ENCODE data around the gene BTBD19.
"Not testable (repeated sequence)": the region's sequence is repeated elsewhere in the genome, so short reads cannot be mapped to it uniquely, and the experiment has no call there.

BTBD19 gene

DNA sequence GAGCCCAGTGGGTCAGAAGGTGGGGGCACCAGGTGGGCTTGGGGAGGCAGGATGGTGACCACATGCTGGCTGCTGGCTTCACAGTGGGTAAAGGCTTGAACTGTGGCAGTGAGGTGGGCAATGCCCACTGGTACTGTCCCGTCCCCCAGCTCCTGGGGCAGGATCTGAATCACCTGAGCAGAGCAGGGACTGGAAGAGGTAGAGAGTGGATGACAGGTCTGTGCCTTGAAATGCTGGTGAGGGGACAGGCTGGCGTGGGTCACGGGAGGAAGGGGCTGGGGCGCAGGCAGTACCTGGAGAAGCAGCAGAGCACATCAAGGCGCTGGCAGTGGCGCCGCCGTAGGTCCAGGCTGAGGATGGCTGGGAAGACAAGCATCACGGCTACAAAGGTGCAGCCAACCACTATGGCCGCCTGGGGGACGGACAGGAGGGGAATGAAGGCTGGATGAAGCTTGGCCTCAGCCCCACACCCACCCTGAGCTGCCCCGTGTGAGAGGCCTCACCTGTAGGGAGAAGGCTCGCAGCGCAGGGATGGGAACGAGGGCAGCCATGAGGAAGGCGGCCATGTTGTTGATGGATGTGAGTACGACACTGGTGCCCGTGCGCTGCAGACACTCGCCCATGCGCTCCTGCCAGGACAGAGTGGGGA lies 19.8 kb downstream of the BTBD19 start:
- no peak for DNase-seq (ENCODE audit: low spot score)

DNA sequence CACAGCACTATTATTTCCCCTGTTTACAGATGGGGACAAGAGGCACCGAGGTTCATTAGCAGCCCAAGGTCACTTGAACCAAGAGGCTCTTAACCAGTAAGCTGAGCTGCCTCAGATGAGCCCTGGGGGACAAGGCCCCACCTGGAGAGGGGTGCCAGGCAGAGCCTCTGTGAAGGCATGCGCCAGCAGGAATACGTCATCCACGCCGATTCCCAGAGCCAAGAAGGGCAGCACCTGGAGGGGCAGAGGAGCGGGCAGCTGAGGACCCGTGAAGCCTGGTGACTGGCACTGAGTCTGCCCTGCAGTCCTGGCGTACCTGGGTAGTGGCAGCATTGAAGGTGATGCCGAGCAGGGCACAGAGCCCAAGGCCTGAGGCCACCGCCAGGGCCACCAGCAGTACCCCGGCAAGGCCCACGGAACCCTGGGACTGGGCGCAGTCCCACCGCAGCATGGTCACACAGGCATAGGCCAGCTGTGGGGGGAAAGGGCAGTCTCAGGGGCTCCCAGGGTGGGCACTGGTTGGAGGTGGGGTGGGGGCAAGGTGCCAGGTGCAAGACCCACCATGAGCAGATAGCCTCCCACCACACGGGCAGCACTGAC lies 20.6 kb downstream of the BTBD19 start:
- DNase-seq (ENCODE audit: low spot score) = no peak

GRCh38 chr1:44829506-44830384 lies 21.4 kb downstream of the BTBD19 start:
- no peak for DNase-seq (ENCODE audit: low spot score)

DNA sequence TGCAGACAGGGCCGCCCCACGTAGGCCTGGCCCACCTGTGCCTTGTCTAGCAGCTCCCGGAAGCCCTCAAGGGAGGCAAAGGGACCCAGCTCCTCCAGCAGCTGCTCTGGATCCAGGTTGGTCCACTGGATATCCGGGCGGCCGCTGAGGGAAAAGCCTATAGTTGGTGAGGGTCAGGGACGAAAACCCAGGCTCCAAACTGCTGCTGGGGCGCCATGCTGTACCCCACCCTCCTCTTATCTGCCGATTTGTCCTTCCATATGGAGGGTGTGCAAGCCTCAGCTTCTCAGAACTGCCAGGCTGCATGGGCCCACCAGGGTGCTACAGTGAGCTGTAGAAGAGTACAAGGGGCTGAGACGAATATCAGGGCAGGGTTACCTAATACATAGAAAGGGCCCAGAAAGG lies 22.6 kb downstream of the BTBD19 start:
- no peak for DNase-seq (ENCODE audit: low spot score)

GRCh38 chr1:44831516-44831915 lies 23.2 kb downstream of the BTBD19 start:
- no peak for DNase-seq (ENCODE audit: low spot score)

GRCh38 chr1:44832056-44832705 lies 23.9 kb downstream of the BTBD19 start:
- DNase-seq (ENCODE audit: low spot score) = no peak

GRCh38 chr1:44834328-44834727 lies 26.0 kb downstream of the BTBD19 start:
- no peak for DNase-seq (ENCODE audit: low spot score)

DNA sequence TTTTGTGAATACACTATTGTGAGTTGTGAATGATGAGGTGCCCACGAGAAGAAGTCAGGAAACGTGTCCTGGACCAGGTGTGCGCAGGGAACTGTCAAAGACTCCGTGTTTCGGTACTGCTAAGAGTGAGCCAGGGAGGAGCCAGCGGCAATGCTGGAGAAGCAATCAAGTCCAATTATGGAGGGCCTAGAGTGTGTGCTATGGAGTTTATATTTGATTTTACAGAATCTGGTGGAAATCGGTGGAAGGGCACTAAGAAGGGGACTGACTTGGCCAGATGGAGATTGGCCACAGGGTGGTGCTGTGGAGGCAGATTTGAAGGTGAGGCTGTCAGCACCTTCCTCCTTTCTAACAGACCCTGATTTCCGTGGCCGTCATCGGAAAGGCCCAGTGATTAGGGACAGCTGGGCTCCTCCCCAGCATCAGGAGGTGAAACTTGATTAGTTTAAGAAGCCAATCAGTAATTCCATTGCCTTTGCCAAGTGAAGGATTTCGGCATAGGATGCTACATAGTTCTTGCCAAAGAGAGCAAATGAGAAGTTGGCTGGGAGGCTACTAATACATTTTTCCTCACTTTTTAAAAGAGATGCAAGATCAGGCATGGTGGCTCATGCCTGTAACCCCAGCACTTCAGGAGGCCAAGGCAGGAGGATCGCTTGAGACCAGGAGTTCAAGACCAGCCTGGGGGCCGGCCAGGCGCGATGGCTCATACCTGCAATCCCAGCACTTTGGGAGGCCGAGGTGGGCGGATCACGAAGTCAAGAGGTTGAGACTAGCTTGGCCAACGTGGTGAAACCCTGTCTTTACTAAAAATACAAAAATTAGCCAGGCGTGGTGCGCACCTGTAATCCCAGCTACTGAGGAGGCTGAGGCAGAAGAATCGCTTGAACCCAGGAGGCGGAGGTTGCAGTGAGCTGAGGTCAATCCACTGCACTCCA lies 27.7 kb downstream of the BTBD19 start:
- DNase-seq (ENCODE audit: low spot score) = peak; percentile 56

DNA sequence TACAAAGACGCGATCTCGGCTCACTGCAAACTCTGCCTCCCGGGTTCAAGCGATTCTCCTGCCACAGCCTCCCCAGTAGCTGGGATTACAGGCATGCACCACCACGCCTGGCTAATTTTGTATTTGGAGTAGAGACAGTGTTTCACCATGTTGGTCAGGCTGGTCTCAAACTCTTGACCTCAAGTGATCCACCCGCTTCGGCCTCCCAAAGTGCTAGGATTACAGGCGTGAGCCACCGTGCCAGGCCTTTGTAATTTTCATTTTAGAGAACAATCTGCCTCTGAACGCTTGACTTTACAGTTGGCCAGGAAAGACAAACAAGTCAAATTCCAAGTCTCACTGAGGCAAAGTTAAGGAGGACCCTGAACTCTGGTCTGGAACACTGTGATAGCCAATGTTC lies 30.0 kb downstream of the BTBD19 start:
- DNase-seq (ENCODE audit: low spot score) = not testable (repeated sequence)

DNA sequence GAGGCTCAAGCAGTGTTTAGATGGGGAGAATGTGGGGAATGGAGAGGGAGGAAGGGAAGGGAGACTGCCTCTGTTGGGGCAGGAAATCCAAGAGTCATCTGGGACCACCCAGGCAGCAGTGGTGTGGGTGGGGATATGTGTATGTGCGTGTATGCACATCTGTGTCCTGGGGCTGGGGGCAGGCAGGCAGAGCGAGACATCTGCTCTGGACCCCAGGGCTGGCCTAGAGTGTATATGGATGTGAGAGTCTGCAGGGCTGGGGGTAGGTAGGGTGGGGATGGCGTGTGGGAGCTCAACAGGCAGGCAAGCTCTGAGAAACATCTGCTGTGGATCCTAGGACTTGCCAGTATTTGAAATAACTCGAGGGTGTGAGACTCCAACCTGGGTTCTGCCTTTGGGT lies 31.3 kb downstream of the BTBD19 start:
- no peak for DNase-seq (ENCODE audit: low spot score)

DNA sequence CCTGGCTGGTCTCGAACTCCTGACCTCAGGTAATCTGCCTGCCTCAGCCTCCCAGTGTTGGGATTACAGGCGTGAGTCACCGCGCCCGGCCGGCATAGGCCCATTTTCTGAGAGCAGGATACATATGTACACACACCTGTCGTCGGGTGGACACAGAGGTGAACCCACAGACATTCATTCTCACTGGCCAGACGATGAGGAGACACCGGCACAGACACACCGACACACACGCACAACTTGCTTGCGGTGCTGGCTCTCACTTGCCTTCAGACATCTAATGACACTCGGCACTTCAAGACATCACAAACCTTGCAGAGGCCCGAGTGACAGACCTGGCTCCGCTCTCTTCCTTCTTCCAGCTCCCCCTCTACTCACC lies 34.2 kb downstream of the BTBD19 start:
- DNase-seq (ENCODE audit: low spot score) = no peak

DNA sequence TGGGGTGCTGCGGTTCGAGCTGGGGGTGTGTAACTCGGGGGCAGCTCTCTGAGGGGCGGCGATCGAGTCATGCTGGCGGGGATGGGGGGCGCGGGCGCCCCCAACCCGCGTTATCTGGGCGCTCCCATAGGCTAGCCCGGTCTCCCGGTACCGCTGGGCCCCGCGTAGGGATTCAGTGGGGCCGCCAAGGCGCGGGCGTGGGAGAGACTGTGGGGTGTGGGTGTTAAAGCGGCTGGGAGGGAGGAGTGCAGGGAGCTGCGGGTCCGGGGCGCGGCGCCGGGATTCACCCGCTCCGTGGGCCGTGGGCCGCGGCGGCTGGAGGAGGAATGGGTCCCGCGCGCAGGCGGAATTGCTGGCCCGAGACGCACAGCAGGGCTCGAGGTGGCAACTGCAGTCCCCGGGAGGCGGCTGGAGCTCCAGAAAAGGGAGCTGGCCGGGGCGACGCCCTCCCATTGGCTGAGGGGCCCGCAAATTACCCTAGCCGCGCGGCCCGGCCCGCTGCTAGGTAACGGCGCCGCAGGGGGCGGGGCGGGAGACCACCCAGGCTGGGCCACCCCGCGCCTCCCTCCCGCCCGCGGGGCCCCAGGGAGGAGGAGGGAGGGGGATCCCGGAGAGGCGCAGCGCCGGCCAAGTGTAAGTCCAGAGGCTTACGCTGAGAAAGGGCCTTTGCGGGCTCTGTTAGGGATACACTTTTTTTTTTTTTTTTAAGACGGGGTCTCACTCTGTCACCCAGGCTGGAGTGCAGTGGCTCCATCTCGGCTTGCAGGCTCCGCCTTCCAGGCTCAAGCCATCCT lies 34.7 kb downstream of the BTBD19 start, which contains the start of gene PTCH2:
Gene PTCH2 (minus strand): TSS at position 392 of the 794 bp plus-strand sequence. CDS start 321 bp downstream, at position 71.
- no peak for DNase-seq (ENCODE audit: low spot score)

DNA sequence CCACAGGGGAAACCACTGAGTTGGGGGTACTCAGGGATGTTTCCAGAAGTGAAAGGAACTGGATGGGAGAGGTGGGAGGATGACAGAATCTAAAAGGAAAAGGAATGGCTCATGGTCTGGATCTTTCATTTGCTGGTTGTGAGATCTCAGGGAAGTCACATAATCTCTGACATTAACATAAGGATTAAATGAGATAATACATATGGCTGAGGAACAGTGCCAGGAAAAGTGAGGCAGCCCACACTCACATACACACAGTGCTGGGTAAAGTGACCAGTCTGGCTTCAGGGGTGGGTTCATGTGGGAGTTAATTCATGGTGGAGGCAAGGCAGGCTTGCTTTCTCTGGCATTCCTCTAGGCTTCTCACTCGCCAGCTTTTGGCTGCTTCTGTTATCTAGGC lies 38.7 kb downstream of the BTBD19 start:
- DNase-seq (ENCODE audit: low spot score) = no peak

GRCh38 chr1:44847845-44848244 lies 39.5 kb downstream of the BTBD19 start:
- DNase-seq (ENCODE audit: low spot score) = no peak

DNA sequence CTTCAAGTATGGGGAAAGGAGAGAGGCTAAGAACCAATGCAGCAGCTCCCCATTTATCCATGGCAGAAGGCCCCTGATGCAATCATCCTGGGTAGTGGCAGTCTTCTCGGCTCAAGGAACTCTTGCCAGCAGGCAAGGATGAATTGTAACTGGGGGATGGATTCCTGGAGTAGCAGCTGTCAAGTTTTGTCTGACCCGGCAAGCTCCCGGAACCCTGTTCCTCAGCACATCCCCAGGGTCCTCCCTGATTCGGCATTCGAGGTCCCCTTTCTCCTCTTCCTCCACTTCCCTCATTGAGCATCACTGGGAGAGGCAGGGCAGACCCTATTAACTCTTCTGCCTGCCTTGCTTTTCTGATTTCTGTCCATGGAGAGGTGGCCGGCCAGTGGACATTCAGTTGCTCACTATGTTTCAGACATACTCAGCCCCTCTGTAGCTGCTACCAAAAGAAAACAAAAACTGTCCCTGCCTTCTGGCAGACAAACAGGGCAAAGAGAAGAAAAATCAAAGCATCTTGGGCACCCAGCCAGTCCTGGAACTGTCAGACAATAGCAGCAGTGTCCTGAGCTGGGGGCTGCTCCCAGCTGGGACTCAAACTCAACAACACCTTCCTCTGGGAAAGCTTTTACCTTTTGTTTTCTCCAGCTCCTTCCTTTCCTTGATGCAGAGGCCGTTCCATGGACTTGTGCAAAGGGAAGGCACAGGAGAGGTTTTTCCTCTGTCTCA lies 40.3 kb downstream of the BTBD19 start:
- peak; percentile 57 for DNase-seq (ENCODE audit: low spot score)

- no peak for DNase-seq (ENCODE audit: low spot score)
Measured at GRCh38 chr1:44849575-44850132, 41.3 kb downstream of the BTBD19 start.

DNA sequence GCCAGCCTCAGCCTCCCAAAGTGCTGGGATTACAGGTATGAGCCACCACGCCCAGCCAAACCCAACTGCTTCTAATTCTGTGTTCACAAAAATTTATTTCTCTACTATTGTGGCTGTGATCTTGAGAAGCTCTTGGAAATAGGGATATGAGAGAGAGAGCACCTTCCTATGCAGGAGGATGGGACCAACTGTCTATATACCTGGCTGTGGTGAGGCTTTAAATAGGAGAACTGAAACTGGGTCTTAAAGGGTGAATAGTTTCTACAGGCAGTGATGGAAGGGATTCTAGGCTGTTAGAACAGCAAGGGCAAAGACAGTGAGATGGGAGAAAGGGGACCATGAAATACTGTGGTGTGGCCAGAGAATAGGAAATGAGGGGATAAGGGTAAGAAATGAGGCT lies 43.0 kb downstream of the BTBD19 start:
- no peak for DNase-seq (ENCODE audit: low spot score)

GRCh38 chr1:44853201-44853600 lies 44.9 kb downstream of the BTBD19 start:
- DNase-seq (ENCODE audit: low spot score) = no peak

DNA sequence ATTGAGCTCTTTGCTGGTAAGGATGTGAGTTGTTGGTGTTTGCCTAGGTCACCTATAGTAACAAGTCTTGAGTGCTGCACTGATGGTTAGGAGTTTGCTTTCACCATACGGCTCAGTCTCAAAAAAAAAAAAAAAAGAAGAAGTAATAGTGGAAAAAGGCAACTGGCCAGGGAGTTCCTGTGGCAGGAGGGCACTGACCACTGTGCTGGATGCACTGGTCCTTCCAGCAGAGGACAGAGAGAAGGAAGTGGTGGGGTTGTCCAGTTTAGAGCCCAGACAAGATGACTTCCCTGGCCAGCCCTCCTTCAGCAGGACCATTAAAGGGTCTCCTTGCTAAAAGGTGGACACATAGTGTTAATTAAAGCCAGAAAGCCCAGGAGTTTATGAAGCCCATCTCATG lies 46.6 kb downstream of the BTBD19 start:
- no peak for DNase-seq (ENCODE audit: low spot score)

GRCh38 chr1:44855742-44856141 lies 47.4 kb downstream of the BTBD19 start:
- no peak for DNase-seq (ENCODE audit: low spot score)

All from COLO829 (cell line).